Measurements from ENCODE around the gene NR4A3. TPM values are rescaled to one million over a fixed set of nuclear protein-coding genes. Genes with fewer than 3 reads are reported as not detected.

The NR4A3 gene
- total and polyA plus RNA-seq, 2 of the 13 experiments (the other 11 are each of a cell fraction or from before 2014, with no cell fraction given): 0.02 to 0.09 TPM

- TF ChIP-seq, protein P1, sequence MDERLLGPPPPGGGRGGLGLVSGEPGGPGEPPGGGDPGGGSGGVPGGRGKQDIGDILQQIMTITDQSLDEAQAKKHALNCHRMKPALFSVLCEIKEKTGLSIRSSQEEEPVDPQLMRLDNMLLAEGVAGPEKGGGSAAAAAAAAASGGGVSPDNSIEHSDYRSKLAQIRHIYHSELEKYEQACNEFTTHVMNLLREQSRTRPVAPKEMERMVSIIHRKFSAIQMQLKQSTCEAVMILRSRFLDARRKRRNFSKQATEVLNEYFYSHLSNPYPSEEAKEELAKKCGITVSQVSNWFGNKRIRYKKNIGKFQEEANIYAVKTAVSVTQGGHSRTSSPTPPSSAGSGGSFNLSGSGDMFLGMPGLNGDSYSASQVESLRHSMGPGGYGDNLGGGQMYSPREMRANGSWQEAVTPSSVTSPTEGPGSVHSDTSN (CRISPR knock-in tag; IDR thresholded peaks at IDR 0.05): 0 out of 2 replicates have a peak, but pooled peaks have one; percentile 13
- TF ChIP-seq KDM3A (CRISPR knock-in tag; IDR thresholded peaks at IDR 0.05; ENCODE audit: low read depth) (0 out of 2 replicates have a peak, but pooled peaks have one; percentile 19), ZNF607 (CRISPR knock-in tag; IDR thresholded peaks at IDR 0.05; ENCODE audit: borderline replicate concordance) (0 out of 2 replicates have a peak, but pooled peaks have one; percentile 3), RBFOX2 (IDR thresholded peaks at IDR 0.05; ENCODE audit: low read depth, low read length) (peak; percentile 63), ARNT2 (CRISPR knock-in tag; IDR thresholded peaks at IDR 0.05; ENCODE audit: low read depth) (peak; percentile 11; the same call in 1 of the 2 replicates), GATAD2A (CRISPR knock-in tag; IDR thresholded peaks at IDR 0.05) (peak; percentile 36), IKZF1 (IDR thresholded peaks at IDR 0.05) (no peak), DPF2 (CRISPR knock-in tag; IDR thresholded peaks at IDR 0.05; ENCODE audit: borderline replicate concordance, low read depth) (no peak), SNAI1 (CRISPR knock-in tag; IDR thresholded peaks at IDR 0.05; ENCODE audit: borderline replicate concordance) (0 out of 2 replicates have a peak, but pooled peaks have one; percentile 1), HOXD1 (CRISPR knock-in tag; IDR thresholded peaks at IDR 0.05) (0 out of 2 replicates have a peak, but pooled peaks have one; percentile 38), MBD4 (IDR thresholded peaks at IDR 0.05; ENCODE audit: borderline replicate concordance, low read length) (no peak), KDM5A (IDR thresholded peaks at IDR 0.05; ENCODE audit: borderline replicate concordance, low read length) (no peak), ZNF784 (CRISPR knock-in tag; IDR thresholded peaks at IDR 0.05; ENCODE audit: borderline replicate concordance) (no peak), ZNF546 (CRISPR knock-in tag; conservative IDR thresholded peaks at IDR 0.05) (0 out of 2 replicates have a peak, but pooled peaks have one; percentile 12), ZNF558 (CRISPR knock-in tag; IDR thresholded peaks at IDR 0.05; ENCODE audit: borderline replicate concordance) (no peak), BORCS8-MEF2B (CRISPR knock-in tag; IDR thresholded peaks at IDR 0.05) (no peak), LCORL (IDR thresholded peaks at IDR 0.05) (no peak), LCORL (CRISPR knock-in tag; IDR thresholded peaks at IDR 0.05) (peak; percentile 78; the same call in 1 of the 2 replicates), MEIS2 (CRISPR knock-in tag; IDR thresholded peaks at IDR 0.05) (peak; percentile 56; the same call in 1 of the 2 replicates), ZMYM4 (CRISPR knock-in tag; IDR thresholded peaks at IDR 0.05) (0 out of 2 replicates have a peak, but pooled peaks have one; percentile 43)
Observed at GRCh38 chr9:99819856-99820684, 1.6 kb upstream of the NR4A3 start (continued).

Data from HepG2 (cell line).